Measurements from ENCODE around the gene SLC25A4. TPM values are rescaled to one million over a fixed set of nuclear protein-coding genes. Genes with fewer than 3 reads are reported as not detected.

Gene SLC25A4
- total RNA-seq, 1 experiment from 2014 or later: 18.6 TPM

GRCh38 chr4:185165605-185166063 is 22.6 kb downstream of the SLC25A4 start:
- CTCF ChIA-PET: no interaction called here
- H3K4me1 ChIP-seq (ENCODE audit: control insufficient read depth, insufficient read depth, low read length): no peaks in the 10 kb centered on the region
- H3K27ac ChIP-seq (ENCODE audit: low read length): no peak overlapping the region
- peaks cover 4% of the 10 kb centered on the region for H3K36me3 ChIP-seq (ENCODE audit: control insufficient read depth, insufficient read depth, low read length)
- POLR2A ChIA-PET: no interaction called here
- H3K27me3 ChIP-seq (ENCODE audit: control insufficient read depth, insufficient read depth, low read length): no peaks in the 10 kb centered on the region
- TF ChIP-seq SIN3A (IDR thresholded peaks at IDR 0.05; ENCODE audit: borderline replicate concordance, insufficient read depth, low read depth, low read length) (no peak), TCF7L2 (IDR thresholded peaks at IDR 0.05; ENCODE audit: low read depth, low read length) (no peak), CTCF (IDR thresholded peaks at IDR 0.05) (no peak), POLR2AphosphoS5 (IDR thresholded peaks at IDR 0.05; ENCODE audit: low read depth, low read length) (no peak)
- TF ChIP-seq, protein P1, sequence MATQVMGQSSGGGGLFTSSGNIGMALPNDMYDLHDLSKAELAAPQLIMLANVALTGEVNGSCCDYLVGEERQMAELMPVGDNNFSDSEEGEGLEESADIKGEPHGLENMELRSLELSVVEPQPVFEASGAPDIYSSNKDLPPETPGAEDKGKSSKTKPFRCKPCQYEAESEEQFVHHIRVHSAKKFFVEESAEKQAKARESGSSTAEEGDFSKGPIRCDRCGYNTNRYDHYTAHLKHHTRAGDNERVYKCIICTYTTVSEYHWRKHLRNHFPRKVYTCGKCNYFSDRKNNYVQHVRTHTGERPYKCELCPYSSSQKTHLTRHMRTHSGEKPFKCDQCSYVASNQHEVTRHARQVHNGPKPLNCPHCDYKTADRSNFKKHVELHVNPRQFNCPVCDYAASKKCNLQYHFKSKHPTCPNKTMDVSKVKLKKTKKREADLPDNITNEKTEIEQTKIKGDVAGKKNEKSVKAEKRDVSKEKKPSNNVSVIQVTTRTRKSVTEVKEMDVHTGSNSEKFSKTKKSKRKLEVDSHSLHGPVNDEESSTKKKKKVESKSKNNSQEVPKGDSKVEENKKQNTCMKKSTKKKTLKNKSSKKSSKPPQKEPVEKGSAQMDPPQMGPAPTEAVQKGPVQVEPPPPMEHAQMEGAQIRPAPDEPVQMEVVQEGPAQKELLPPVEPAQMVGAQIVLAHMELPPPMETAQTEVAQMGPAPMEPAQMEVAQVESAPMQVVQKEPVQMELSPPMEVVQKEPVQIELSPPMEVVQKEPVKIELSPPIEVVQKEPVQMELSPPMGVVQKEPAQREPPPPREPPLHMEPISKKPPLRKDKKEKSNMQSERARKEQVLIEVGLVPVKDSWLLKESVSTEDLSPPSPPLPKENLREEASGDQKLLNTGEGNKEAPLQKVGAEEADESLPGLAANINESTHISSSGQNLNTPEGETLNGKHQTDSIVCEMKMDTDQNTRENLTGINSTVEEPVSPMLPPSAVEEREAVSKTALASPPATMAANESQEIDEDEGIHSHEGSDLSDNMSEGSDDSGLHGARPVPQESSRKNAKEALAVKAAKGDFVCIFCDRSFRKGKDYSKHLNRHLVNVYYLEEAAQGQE (IDR thresholded peaks at IDR 0.05; ENCODE audit: insufficient read depth in 1 of 2, low read depth in 2 of 2, low read length in 1 of 2): no peak
- no peaks in the 10 kb centered on the region for H3K9me3 ChIP-seq (ENCODE audit: control insufficient read depth, insufficient read depth, low read depth, low read length)
- intact Hi-C loops (cut with micrococcal nuclease; ENCODE audit: unreplicated experiment): no loop called here
- DNase-seq (ENCODE audit: low read depth, low spot score) (no peak), ATAC-seq (no peak)
- BruUV-seq (replicated peaks): no TSS peak
- H3K4me3 ChIP-seq (ENCODE audit: low read depth in 2 of 2, low read length in 2 of 2): no peak overlapping the region
- in situ Hi-C loops (cut with HindIII; ENCODE audit: low pct_unique_long_range_greater_than_20kb, low sequenced_read_pairs): no loop called here

DNA sequence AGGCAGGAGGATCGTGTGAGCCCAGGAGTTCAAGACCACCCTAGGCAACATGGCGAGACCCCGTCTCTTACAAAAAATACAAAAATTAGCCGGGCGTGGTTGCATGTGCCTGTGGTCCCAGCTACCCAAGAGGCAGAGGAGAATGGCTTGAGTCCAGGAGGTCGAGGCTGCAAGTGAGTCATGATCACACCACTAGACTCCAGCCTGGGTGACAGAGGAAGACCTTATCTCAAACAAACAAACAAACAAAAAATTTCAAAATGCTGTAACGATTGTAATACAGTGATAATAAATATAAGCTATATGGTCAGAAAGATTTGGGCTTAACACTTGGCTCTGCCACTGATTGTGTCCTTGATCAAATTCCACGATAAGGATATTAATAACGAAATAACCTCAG is 24.2 kb downstream of the SLC25A4 start:
- ChIA-PET POLR2A (no interaction called here), CTCF (no interaction called here)
- Histone ChIP-seq H3K36me3 (ENCODE audit: control insufficient read depth, insufficient read depth, low read length) (peaks cover 4% of the 10 kb centered on the region), H3K27me3 (ENCODE audit: control insufficient read depth, insufficient read depth, low read length) (no peaks in the 10 kb centered on the region), H3K4me1 (ENCODE audit: control insufficient read depth, insufficient read depth, low read length) (no peaks in the 10 kb centered on the region), H3K9me3 (ENCODE audit: control insufficient read depth, insufficient read depth, low read depth, low read length) (no peaks in the 10 kb centered on the region), H3K27ac (ENCODE audit: low read length) (no peak overlapping the region), H3K4me3 (ENCODE audit: low read depth in 2 of 2, low read length in 2 of 2) (no peak overlapping the region)
- no peak for ATAC-seq
- BruUV-seq (replicated peaks): no TSS peak
- TF ChIP-seq TCF7L2 (IDR thresholded peaks at IDR 0.05; ENCODE audit: low read depth, low read length) (no peak), POLR2AphosphoS5 (IDR thresholded peaks at IDR 0.05; ENCODE audit: low read depth, low read length) (no peak), SIN3A (IDR thresholded peaks at IDR 0.05; ENCODE audit: borderline replicate concordance, insufficient read depth, low read depth, low read length) (no peak), CTCF (IDR thresholded peaks at IDR 0.05) (no peak)
- TF ChIP-seq, protein P1 (IDR thresholded peaks at IDR 0.05; ENCODE audit: insufficient read depth in 1 of 2, low read depth in 2 of 2, low read length in 1 of 2): no peak
- in situ Hi-C loops (cut with HindIII; ENCODE audit: low pct_unique_long_range_greater_than_20kb, low sequenced_read_pairs) (no loop called here), intact Hi-C loops (cut with micrococcal nuclease; ENCODE audit: unreplicated experiment) (no loop called here)
- no peak for DNase-seq (ENCODE audit: low read depth, low spot score)
